Measurements from ENCODE around the gene CAMK2D. TPM values are rescaled to one million over a fixed set of nuclear protein-coding genes. Genes with fewer than 3 reads are reported as not detected.

The CAMK2D gene
- total and polyA plus RNA-seq, 2 experiments from 2014 or later: 36.8 to 99.1 TPM

GRCh38 chr4:113750296-113750695 is 11.2 kb downstream of the CAMK2D start:
- 90% methylated on average over 4 of the region's 4 CpGs for WGBS (ENCODE audit: low lambda C conversion rate, missing lambda C conversion rate)
- Histone ChIP-seq H4K20me1 (ENCODE audit: insufficient read depth, poor library complexity, severe bottlenecking) (peaks cover 3% of the 10 kb centered on the region), H3K9me3 (ENCODE audit: low read depth) (no peaks in the 10 kb centered on the region), H3K4me3 (no peak overlapping the region), H2AFZ (no peak overlapping the region), H3K27ac (no peak overlapping the region), H3K4me2 (no peak overlapping the region), H3K9me2 (replicated peaks; ENCODE audit: insufficient read depth) (no peaks in the 10 kb centered on the region), H3K27me3 (no peaks in the 10 kb centered on the region), H3K4me1 (ENCODE audit: insufficient read depth) (no peaks in the 10 kb centered on the region), H3K79me2 (peaks cover 88% of the 10 kb centered on the region), H3K36me3 (replicated peaks; ENCODE audit: insufficient read depth, low read depth) (no peaks in the 10 kb centered on the region)
- TF ChIP-seq EZH2phosphoT487 (IDR thresholded peaks at IDR 0.05; ENCODE audit: low read depth, severe bottlenecking, unreplicated experiment) (no peak), EZH2 (IDR thresholded peaks at IDR 0.05; ENCODE audit: borderline replicate concordance) (no peak), CTCF (IDR thresholded peaks at IDR 0.05; ENCODE audit: poor library complexity) (no peak)
- no peak for DNase-seq (ENCODE audit: low spot score)

- no peaks in the 10 kb centered on the region for H3K27me3 ChIP-seq
- WGBS (ENCODE audit: low lambda C conversion rate, missing lambda C conversion rate): 87% methylated on average over 1 of the region's 1 CpG
- H4K20me1 ChIP-seq (ENCODE audit: insufficient read depth, poor library complexity, severe bottlenecking): peaks cover 1% of the 10 kb centered on the region
- DNase-seq (ENCODE audit: low spot score): no peak
- peaks cover 88% of the 10 kb centered on the region for H3K79me2 ChIP-seq
- H3K9me2 ChIP-seq (replicated peaks; ENCODE audit: insufficient read depth): no peaks in the 10 kb centered on the region
- no peak overlapping the region for H2AFZ ChIP-seq
- H3K4me1 ChIP-seq (ENCODE audit: insufficient read depth): no peaks in the 10 kb centered on the region
- no peak overlapping the region for H3K4me3 ChIP-seq
- TF ChIP-seq CTCF (IDR thresholded peaks at IDR 0.05; ENCODE audit: poor library complexity) (no peak), EZH2 (IDR thresholded peaks at IDR 0.05; ENCODE audit: borderline replicate concordance) (no peak), EZH2phosphoT487 (IDR thresholded peaks at IDR 0.05; ENCODE audit: low read depth, severe bottlenecking, unreplicated experiment) (no peak)
- H3K9me3 ChIP-seq (ENCODE audit: low read depth): no peaks in the 10 kb centered on the region
- H3K27ac ChIP-seq: no peak overlapping the region
- no peak overlapping the region for H3K4me2 ChIP-seq
- no peaks in the 10 kb centered on the region for H3K36me3 ChIP-seq (replicated peaks; ENCODE audit: insufficient read depth, low read depth)
These were observed 12.4 kb downstream of the CAMK2D start for GRCh38 chr4:113749178-113749577.

GRCh38 chr4:113747949-113748348 is 13.6 kb downstream of the CAMK2D start:
- no peaks in the 10 kb centered on the region for H3K36me3 ChIP-seq (replicated peaks; ENCODE audit: insufficient read depth, low read depth)
- no peaks in the 10 kb centered on the region for H4K20me1 ChIP-seq (ENCODE audit: insufficient read depth, poor library complexity, severe bottlenecking)
- no peaks in the 10 kb centered on the region for H3K9me3 ChIP-seq (ENCODE audit: low read depth)
- peak overlapping the region; percentile 14 for H3K27ac ChIP-seq
- no peak overlapping the region for H2AFZ ChIP-seq
- H3K4me1 ChIP-seq (ENCODE audit: insufficient read depth): no peaks in the 10 kb centered on the region
- H3K27me3 ChIP-seq: no peaks in the 10 kb centered on the region
- peaks cover 81% of the 10 kb centered on the region for H3K79me2 ChIP-seq
- WGBS (ENCODE audit: low lambda C conversion rate, missing lambda C conversion rate): 78% methylated on average over 3 of the region's 3 CpGs
- no peak overlapping the region for H3K4me3 ChIP-seq
- no peak for DNase-seq (ENCODE audit: low spot score)
- H3K9me2 ChIP-seq (replicated peaks; ENCODE audit: insufficient read depth): no peaks in the 10 kb centered on the region
- TF ChIP-seq EZH2 (IDR thresholded peaks at IDR 0.05; ENCODE audit: borderline replicate concordance) (no peak), CTCF (IDR thresholded peaks at IDR 0.05; ENCODE audit: poor library complexity) (no peak), EZH2phosphoT487 (IDR thresholded peaks at IDR 0.05; ENCODE audit: low read depth, severe bottlenecking, unreplicated experiment) (no peak)
- peak overlapping the region; percentile 25 for H3K4me2 ChIP-seq

- Histone ChIP-seq H3K27ac (no peak overlapping the region), H3K27me3 (no peaks in the 10 kb centered on the region), H3K4me2 (no peak overlapping the region), H3K79me2 (peaks cover 74% of the 10 kb centered on the region), H4K20me1 (ENCODE audit: insufficient read depth, poor library complexity, severe bottlenecking) (no peaks in the 10 kb centered on the region), H3K4me1 (ENCODE audit: insufficient read depth) (no peaks in the 10 kb centered on the region), H3K4me3 (no peak overlapping the region), H3K36me3 (replicated peaks; ENCODE audit: insufficient read depth, low read depth) (no peaks in the 10 kb centered on the region), H3K9me3 (ENCODE audit: low read depth) (no peaks in the 10 kb centered on the region), H3K9me2 (replicated peaks; ENCODE audit: insufficient read depth) (no peaks in the 10 kb centered on the region), H2AFZ (no peak overlapping the region)
- no peak for DNase-seq (ENCODE audit: low spot score)
- no peak for TF ChIP-seq CTCF (IDR thresholded peaks at IDR 0.05; ENCODE audit: poor library complexity)
- TF ChIP-seq EZH2 (IDR thresholded peaks at IDR 0.05; ENCODE audit: borderline replicate concordance): no peak
- TF ChIP-seq EZH2phosphoT487 (IDR thresholded peaks at IDR 0.05; ENCODE audit: low read depth, severe bottlenecking, unreplicated experiment): no peak
- 84% methylated on average over 2 of the region's 2 CpGs for WGBS (ENCODE audit: low lambda C conversion rate, missing lambda C conversion rate)
These were observed 15.8 kb downstream of the CAMK2D start for GRCh38 chr4:113745711-113746110.

All from hepatocyte (in vitro differentiated cells).